Activated CD4-positive, alpha-beta T cell treated with anti-CD3 and anti-CD28 coated beads for 1 hour (primary cell): ENCODE results near the gene KIF2B.
"Not testable (repeated sequence)": the region's sequence is repeated elsewhere in the genome, so short reads cannot be mapped to it uniquely, and the experiment has no call there.

Experiments used
- DNase-seq: peaks from one replicate; pipeline ENCODE4 v3.0.0-alpha.2; 2020

The KIF2B gene, protein sequence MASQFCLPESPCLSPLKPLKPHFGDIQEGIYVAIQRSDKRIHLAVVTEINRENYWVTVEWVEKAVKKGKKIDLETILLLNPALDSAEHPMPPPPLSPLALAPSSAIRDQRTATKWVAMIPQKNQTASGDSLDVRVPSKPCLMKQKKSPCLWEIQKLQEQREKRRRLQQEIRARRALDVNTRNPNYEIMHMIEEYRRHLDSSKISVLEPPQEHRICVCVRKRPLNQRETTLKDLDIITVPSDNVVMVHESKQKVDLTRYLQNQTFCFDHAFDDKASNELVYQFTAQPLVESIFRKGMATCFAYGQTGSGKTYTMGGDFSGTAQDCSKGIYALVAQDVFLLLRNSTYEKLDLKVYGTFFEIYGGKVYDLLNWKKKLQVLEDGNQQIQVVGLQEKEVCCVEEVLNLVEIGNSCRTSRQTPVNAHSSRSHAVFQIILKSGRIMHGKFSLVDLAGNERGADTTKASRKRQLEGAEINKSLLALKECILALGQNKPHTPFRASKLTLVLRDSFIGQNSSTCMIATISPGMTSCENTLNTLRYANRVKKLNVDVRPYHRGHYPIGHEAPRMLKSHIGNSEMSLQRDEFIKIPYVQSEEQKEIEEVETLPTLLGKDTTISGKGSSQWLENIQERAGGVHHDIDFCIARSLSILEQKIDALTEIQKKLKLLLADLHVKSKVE

DNA sequence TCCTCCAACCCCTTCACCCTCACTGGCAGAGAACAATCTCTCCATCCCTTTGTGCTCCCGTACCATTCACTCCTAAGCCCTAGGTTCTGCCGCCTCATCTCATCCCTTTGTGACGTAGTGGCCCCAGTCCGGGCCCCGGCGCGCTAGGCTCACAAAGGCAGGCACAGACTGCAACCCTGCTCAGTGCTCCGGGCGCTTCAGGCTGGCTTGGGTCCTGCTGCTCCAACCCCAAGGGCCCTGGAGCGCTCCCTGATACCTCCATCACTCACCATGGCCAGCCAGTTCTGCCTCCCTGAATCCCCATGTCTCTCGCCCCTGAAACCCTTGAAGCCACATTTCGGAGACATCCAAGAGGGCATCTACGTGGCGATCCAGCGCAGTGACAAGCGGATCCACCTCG lies at the start of gene KIF2B:
Gene KIF2B (plus strand): TSS at position 164 of the 400 bp plus-strand sequence. CDS start 107 bp downstream, at position 271.
- no peak for DNase-seq

DNA sequence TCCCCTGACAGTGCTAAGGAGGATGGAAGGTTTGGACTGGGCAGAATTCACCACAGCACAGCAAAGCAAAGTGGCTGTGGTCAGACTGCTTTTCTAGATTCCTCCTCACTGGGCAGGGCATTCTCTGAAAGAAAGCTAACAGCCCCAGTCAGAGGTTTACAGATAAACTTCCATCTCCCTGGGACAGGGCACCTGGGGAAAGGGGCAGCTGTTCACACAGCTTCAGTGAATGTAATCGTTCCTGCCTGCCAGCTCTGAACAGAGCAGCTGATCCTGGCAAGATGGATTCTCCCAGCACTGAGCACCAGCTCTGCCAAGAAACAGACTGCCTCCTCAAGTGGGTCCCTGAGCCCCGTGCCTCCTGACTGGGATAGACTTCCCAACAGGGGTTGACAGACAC lies 42.4 kb upstream of the KIF2B start:
- DNase-seq = no peak

DNA sequence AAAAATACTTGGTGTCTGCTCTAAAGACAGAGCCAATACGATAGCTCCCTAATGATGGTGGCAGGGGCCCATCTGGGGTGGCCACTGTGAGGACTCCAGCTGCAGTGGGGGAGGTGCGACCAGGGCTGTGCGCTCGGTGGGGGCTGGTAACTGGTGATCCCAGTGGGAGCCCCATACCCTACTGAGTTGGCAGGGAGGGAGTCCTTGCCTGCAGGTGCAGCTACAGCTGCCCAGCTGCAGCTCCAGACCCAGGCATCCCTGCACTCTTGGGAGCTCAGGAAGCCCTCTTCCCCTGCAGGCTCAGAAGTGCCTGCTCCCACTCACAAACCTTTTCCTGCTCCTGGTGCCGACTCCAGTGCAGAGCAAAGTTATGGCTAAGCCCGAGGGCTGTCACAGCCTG lies 31.2 kb upstream of the KIF2B start:
- no peak for DNase-seq

DNA sequence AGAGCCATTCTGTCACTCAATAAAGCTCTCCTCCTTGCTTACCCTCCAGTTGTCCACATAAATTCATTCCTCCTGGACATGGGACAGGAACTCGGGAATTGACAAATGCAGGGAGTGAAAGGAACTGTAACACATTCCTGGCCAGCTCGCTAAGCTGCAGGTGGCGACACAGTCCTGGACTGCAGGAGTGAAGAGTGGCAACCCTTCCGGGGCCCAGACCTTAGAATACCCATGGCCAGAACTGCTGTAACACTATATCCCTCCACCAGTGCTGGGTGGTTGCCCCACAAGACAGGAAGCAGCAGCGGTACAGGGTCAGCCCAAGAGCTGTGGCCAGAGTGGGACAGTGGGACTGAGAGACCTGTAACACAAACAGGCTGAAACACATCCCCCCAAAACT lies 30.3 kb upstream of the KIF2B start:
- DNase-seq = no peak

DNA sequence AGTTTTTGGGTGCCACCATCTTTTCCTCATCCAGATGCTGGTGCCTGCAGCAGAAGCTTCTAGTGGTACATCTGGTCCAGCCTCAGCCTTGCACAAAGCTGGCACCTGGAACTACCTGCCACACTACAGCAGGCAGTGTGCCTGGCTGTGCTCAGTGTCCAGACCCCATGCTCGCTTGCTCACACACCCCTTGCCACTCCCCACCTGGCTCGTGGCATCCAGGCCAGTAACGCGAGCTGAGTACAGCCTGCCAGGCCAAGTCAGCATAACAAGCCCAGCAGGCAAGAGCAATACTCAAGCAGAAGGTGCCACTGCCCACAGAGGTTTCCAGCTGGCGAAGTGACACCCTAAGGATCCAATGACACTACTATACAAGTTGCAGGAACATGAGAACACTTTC lies 29.7 kb upstream of the KIF2B start:
- no peak for DNase-seq

DNA sequence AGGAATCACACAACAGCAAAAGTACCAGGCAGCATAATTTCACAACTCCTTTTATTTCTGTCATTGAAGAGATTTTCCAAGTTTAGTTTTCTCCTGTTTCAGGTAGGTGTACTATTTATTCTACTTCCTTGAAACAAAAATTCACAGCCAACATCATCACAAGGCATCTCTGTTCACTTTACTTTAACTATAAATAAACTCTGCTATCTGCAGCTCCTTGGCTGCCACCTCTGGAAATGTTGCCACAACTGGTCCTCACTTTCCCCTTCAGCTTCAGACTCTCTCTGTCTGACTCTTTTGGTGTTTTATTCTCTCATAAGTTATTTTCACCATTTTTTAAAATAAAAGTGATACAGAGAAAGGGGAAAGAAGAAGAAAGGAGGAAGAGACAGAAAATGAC lies 27.9 kb upstream of the KIF2B start:
- no peak for DNase-seq

DNA sequence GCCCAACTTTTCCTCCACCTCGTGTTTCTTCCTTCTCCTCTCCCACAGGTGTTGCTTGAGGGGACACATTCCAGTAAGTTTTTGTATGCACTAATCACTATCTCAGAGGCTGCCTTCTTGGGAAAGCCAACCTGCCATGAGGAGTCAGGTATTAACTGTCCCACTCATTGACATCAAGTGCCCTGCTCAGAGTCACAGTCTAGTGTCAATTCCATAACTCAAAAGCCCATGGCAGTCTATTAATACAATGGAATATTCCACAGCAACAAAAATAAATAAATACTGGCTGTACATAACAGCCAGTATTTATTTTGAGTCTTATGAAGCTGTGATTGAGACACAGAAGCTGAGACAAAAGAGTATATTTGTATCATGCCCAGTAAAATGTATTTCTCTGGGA lies 26.1 kb upstream of the KIF2B start:
- DNase-seq = no peak

DNA sequence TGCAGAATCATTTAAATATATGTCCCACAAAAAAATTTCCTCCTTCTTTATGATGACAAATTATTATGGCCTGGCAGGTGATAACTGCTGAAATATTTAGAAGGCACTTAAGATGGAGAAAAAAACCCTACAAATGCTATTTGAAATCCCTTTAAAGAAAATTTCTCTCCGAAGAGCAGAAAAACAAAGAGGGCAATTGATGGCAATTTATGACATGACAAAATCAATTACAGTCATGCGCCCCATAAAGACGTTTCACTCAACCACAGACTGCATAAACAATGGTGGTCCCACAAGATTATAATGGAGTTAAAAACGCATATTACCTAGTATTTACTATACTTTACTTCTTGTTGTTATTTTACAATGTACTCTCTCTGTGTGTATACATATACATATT lies 25.2 kb upstream of the KIF2B start:
- DNase-seq = no peak

DNA sequence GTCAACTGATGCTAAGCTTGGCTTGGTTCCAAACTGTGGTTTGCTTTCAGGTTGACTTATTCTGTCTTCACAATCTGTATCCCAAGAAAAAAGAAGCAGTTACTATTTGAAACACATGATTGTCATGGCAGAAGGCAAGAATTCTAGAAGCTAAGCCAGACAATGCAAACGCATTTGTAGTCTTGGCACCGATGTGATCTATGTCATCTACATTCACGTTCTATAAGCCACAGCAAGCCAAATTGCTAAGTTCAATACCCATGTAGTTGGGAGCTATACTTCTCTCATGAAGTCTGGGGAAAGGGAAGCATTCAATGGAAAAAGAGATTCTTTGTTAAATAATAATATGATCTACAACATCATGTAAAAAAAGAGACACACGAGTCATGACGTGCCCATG lies 18.3 kb upstream of the KIF2B start:
- no peak for DNase-seq

DNA sequence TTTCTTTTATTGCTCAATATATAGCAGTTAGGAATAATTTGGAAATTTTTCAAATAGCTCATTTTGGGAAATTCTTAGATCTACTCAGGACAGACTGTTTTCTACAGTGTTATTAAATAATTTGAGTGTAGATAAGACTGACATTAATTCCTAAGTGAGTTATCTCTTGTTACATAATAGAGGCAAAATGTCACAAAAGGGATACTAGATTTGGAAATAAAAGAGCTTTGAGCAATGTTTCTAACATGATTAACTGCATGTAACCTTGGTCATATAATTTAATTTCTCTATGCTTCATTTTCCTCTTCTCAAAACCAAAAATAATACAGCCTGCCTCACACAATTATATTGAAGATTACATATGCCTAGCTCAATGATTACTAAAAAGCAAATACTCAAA lies 16.3 kb upstream of the KIF2B start:
- no peak for DNase-seq

DNA sequence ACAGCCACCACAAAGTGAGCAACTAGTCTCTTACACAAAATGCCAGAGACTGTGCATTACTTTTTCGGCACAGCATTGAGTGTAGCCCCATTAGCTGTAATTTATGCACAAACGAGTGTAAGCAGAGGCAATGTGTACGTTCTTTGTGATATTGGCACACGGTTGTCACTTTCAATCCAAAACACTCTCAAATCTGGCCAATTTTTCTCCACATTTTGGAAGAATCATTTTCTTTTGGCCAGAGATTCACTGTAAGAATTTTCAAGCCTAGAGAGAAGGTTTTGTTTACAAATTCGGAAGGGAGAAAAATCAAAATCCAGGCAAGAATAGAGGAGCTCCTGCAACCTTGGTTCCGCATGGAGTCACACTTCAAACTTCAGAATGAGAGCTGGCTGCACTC lies 15.4 kb upstream of the KIF2B start:
- no peak for DNase-seq

DNA sequence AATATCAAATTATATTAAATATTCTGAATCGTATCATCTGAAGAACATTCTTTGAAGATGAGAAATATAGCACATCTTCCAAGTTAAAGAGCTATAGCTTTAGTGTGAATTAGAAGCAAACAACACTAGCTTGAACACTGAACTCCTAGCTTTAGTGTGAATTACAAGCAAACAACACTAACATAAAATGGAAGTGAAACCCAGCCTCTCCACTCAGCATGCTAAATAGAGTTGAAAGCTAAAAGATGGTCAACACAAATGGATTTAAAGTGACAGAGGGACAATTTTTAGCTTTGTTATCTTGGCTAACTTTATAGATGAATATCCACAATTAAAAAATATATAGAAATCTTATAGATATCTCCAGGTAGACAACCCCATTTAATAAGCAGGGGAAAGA lies 4.5 kb upstream of the KIF2B start:
- no peak for DNase-seq

DNA sequence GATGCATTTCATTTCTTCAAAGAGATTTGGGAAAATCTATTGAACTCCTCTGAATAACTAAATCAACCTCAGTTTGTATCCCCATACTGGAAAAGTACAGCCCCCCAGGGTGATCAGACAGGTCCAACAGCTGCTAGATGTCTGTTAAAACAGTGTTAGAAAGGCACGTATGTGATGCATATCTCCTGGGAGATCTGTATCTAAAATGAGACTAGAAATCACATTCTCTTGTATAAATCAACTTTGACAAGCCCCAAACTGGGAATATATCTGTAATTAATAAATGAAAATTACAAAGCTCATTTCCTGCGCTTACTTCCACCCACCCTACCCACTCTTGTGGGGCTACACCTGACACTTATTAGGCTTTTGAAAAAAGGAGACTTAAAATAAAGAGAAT lies 3.8 kb upstream of the KIF2B start:
- DNase-seq = no peak

DNA sequence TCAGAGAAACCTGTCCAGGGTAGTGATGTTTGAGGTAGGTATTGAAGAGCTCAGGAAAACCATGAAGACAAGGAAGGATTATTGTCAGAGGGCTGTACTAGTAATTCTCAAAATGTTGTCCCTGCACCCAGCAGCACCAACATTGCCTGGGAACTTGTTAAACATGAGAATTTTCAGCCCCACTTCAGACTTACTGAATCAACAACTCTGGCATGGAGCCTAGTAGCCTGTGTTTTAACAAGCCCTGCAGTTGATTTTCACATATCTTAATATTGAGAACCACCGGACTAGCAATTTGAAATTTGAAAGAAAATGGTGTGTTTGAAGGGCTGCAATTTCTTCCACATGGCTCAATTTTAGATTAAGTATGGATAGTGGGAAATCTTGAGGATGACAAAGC lies 2.8 kb upstream of the KIF2B start:
- DNase-seq = no peak

DNA sequence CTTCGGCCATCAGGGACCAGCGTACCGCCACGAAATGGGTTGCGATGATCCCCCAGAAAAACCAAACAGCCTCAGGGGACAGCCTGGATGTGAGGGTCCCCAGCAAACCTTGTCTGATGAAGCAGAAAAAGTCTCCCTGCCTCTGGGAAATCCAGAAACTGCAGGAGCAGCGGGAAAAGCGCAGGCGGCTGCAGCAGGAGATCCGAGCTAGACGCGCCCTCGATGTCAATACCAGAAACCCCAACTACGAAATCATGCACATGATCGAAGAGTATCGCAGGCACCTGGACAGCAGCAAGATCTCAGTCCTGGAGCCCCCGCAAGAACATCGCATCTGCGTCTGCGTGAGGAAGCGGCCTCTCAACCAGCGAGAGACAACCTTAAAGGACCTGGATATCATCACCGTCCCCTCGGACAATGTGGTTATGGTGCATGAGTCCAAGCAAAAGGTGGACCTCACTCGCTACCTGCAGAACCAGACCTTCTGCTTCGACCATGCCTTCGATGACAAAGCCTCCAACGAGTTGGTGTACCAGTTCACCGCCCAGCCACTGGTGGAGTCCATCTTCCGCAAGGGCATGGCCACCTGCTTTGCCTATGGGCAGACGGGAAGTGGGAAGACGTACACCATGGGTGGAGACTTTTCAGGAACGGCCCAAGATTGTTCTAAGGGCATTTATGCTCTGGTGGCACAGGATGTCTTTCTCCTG lies 769 bp downstream of the KIF2B start:
- DNase-seq = no peak

DNA sequence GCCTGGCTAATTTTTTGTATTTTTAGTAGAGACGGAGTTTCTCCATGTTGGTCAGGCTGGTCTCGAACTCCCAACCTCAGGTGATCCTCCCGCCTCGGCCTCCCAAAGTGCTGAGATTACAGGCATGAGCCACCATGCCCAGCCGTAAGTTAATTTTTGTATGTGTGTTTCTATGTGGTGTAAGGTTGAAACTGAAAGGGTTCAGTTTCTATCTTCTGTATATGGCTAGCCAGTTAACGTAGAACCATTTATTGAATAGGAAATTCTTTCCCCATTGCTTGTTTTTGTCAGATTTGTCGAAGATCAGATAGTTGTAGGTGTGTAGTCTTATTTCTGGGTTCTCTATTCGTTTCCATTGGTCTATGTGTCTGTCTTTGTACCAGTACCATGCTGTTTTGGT lies 12.0 kb downstream of the KIF2B start:
- DNase-seq = not testable (repeated sequence)

DNA sequence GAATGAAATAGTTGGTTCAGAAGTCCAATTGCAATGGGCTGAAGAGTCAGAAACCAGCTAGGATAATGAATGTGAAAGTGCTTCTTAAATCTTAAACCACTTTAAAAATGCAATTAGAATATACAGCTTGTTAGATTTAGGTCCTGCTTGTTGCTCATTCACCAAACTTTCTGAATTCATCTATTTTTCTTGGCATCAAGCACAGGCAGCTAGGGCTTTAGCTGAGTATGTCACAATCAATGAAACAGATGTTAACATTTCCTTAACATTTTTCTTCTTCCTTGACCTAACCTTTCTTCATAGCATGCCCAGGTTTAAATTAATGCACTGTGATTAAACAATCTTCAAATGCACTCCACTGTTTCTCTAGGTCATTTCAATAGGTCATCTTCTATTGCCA lies 14.4 kb downstream of the KIF2B start:
- no peak for DNase-seq

DNA sequence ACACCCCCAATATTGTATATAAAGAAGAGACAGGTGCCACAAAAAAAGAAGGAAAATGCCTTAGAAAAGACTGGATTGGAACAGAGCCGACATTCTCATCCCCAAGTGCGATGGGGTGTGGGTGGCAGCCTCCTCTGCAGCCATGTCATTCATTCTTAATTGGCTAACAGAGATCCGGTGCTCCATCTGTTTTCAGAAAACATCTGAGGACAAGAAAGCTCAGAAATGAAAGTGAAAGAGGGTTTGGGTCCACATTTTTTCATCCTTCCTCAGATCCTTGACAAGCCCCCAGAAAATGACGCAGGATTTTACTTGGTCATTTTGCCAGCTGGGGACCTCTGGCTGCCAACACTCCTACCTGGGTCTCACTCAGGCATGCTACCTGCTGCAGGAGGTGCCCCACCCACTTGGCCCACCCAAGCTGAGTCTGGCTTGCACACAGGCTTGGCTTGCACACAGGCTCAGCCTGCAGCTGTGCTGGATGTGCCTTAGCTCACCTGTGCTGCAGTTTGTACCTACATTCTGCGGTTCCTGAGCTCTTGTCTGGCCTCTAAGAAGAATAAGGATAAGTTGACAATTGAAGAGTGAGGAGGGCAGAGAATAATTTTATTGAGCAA lies 21.9 kb downstream of the KIF2B start:
- DNase-seq = no peak

DNA sequence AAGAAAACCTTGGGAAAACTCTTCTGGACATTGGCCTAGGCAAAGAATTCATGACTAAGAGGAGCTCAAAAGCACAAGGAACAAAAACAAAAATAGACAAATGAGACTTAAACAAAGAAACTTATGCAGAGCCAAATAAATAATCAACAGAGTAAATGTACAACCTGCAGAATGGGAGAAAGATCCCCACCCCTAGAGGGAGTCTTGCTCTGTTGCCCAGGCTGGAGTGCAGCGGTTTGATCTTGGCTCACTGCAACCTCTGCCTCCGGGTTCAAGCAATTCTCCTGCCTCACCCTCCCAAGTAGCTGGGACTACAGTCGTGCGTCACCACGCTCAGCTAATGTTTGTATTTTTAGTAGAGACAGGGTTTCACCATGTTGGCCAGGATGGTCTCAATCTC lies 48.4 kb downstream of the KIF2B start:
- not testable (repeated sequence) for DNase-seq
